ENCODE results near the gene NTN1.
"Not testable (repeated sequence)": the region's sequence is repeated elsewhere in the genome, so short reads cannot be mapped to it uniquely, and the experiment has no call there.

NTN1 gene

GRCh38 chr17:9105068-9105868, 84.0 kb downstream of the NTN1 start:
- Mint-ChIP-seq H3K36me3 (ENCODE audit: low read depth) (no peaks in the 10 kb centered on the region), H3K4me3 (no peak overlapping the region), H3K27ac (no peak overlapping the region), H3K9me3 (peaks cover 5% of the 10 kb centered on the region), H3K4me1 (peaks cover 20% of the 10 kb centered on the region), H3K27me3 (ENCODE audit: low read depth) (peaks cover 12% of the 10 kb centered on the region)
- no peak for TF ChIP-seq CTCF (IDR thresholded peaks at IDR 0.05; ENCODE audit: unreplicated experiment in 3 of 3)

GRCh38 chr17:9106278-9106677, 85.0 kb downstream of the NTN1 start:
- peaks cover 18% of the 10 kb centered on the region for H3K27me3 Mint-ChIP-seq (ENCODE audit: low read depth)
- H3K4me1 Mint-ChIP-seq: peaks cover 20% of the 10 kb centered on the region
- not testable (repeated sequence) for H3K4me3 Mint-ChIP-seq; H3K27ac Mint-ChIP-seq; H3K36me3 Mint-ChIP-seq (ENCODE audit: low read depth); H3K9me3 Mint-ChIP-seq

- Mint-ChIP-seq H3K27me3 (ENCODE audit: low read depth) (peaks cover 19% of the 10 kb centered on the region), H3K4me3 (no peak overlapping the region), H3K27ac (no peak overlapping the region), H3K4me1 (peaks cover 20% of the 10 kb centered on the region), H3K36me3 (ENCODE audit: low read depth) (no peaks in the 10 kb centered on the region), H3K9me3 (no peaks in the 10 kb centered on the region)
- TF ChIP-seq CTCF (IDR thresholded peaks at IDR 0.05; ENCODE audit: unreplicated experiment in 3 of 3): no peak
Observed at GRCh38 chr17:9107527-9107926, 86.2 kb downstream of the NTN1 start.

- H3K27me3 Mint-ChIP-seq (ENCODE audit: low read depth): peaks cover 19% of the 10 kb centered on the region
- peak overlapping the region in 1 of 3 experiments; percentile 1 for H3K27ac Mint-ChIP-seq
- H3K4me3 Mint-ChIP-seq: no peak overlapping the region
- H3K9me3 Mint-ChIP-seq: no peaks in the 10 kb centered on the region
- H3K4me1 Mint-ChIP-seq: peaks cover 20% of the 10 kb centered on the region
- H3K36me3 Mint-ChIP-seq (ENCODE audit: low read depth): no peaks in the 10 kb centered on the region
- no peak for TF ChIP-seq CTCF (IDR thresholded peaks at IDR 0.05; ENCODE audit: unreplicated experiment in 3 of 3)
Observed at GRCh38 chr17:9108146-9108545, 86.8 kb downstream of the NTN1 start.

- H3K9me3 Mint-ChIP-seq: no peaks in the 10 kb centered on the region
- H3K36me3 Mint-ChIP-seq (ENCODE audit: low read depth): no peaks in the 10 kb centered on the region
- H3K4me1 Mint-ChIP-seq: peaks cover 17% of the 10 kb centered on the region
- peaks cover 22% of the 10 kb centered on the region for H3K27me3 Mint-ChIP-seq (ENCODE audit: low read depth)
- no peak overlapping the region for H3K27ac Mint-ChIP-seq
- no peak for TF ChIP-seq CTCF (IDR thresholded peaks at IDR 0.05; ENCODE audit: unreplicated experiment in 3 of 3)
- no peak overlapping the region for H3K4me3 Mint-ChIP-seq
Observed at GRCh38 chr17:9109933-9110332, 88.6 kb downstream of the NTN1 start.

DNA sequence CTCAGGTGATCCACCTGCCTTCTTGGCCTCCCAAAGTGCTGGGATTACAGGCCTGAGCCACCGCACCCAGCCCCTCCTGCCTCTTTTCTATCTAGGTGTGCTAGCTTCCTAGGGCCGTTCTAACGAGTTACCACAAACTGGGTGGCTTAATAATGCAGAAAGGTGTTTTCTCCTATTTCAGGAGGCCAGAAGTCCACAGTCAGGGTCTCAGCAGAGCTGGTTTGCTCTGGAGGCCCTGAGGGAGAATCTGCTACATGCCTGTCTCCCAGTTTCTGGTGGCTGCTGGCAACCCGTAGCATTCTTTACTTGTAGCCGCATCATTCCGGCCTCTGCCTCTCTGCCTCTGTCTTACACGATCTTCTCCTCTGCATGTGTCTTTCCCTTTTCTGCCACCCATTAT, 89.2 kb downstream of the NTN1 start:
- Mint-ChIP-seq H3K4me1 (peaks cover 17% of the 10 kb centered on the region), H3K27me3 (ENCODE audit: low read depth) (peaks cover 27% of the 10 kb centered on the region), H3K9me3 (no peaks in the 10 kb centered on the region)

More for the DNA sequence above, 89.2 kb downstream of the NTN1 start:
- no peak overlapping the region for H3K27ac Mint-ChIP-seq
- H3K4me3 Mint-ChIP-seq: no peak overlapping the region
- no peaks in the 10 kb centered on the region for H3K36me3 Mint-ChIP-seq (ENCODE audit: low read depth)
- TF ChIP-seq CTCF (IDR thresholded peaks at IDR 0.05; ENCODE audit: unreplicated experiment in 3 of 3): no peak

All from nephron (organoid).